ENCODE results near the gene CCND1.

The CCND1 gene

DNA sequence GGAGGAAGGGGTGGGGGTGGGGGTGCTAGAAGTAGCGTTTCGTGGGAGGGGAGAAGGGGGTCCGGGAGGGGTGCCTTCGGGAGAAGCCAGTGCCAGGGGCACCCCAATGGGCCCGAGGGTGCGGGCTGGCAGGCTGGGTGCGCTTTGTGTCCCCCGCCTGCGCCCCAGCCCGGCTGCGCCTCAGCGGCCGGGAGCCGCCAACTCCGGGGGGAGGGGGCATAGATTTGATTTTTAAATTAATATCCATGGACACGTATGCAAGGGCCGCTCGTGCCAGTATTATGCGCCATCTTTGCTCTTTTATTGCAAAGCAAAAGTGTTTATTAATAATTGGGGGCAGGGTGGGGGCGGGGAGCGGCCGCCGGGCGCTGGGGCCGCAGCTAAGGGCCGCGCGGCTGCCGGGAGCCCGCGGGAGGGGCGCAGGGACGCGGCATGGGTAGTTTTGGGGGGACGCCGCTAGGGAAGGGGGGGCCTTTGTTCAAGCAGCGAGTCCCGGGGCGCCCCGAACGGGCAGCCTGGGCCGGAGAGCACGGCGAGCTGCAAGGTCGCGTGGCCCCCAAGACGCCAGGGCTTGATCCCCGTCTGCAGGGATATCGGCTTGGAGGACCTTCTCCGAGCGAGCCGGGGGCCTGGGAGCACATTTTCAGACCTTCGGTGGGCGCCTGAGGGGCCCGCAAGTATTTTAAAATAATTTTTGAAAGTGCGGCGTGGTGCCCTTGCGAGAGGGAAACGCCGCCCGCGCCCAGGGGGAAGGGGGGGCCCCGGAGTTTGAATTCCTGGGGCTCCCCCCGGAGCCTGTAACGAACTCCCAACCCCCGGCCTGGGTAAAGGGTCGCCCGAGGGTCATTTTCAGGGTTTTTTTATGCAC is 959 bp downstream of the CCND1 start:
- no peak for DNase-seq

DNA sequence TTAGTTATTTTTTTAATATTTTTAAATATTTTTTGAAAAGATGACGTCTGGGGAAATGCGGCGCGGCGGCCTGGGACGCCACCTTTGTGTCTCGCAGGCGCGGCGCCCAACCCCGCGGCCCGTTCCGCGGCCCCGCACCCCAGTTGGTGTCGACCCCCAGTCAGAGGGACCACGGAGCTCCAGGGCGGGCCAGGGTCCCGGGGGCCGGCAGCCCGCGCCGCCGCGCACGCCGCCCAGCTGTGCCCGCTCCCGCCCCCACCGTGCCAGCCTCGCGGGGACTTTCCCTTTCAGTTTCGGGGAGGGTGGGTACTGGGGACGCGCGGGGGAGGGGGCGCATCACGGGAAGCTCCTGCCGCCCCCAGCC is 1.6 kb downstream of the CCND1 start:
- no peak for DNase-seq

DNA sequence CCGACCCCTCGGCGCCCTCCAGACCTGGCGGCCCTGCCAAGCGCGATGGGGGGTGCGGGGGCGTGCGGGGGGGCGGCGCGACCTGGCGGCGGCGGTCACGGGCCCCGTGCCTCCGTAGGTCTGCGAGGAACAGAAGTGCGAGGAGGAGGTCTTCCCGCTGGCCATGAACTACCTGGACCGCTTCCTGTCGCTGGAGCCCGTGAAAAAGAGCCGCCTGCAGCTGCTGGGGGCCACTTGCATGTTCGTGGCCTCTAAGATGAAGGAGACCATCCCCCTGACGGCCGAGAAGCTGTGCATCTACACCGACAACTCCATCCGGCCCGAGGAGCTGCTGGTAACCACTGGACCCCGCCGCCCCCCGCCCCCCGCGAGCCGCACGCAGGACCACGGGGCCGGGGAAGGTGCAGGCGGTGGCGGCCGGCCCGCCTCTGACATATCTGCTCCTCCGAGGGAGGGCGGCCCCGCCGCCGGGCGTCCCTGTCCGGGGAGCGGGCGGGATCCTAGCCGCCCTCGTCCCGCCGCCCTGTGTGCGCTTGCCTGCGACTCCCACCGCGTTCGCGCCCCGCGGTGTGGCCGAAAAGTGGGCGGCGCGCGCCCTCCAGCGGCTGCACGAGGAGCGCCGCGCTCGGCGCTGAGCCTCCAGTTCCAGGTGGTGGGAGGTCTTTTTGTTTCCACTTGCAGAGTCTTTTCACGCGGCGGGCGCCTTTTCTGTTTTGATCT is 2.1 kb downstream of the CCND1 start:
- no peak for DNase-seq

DNA sequence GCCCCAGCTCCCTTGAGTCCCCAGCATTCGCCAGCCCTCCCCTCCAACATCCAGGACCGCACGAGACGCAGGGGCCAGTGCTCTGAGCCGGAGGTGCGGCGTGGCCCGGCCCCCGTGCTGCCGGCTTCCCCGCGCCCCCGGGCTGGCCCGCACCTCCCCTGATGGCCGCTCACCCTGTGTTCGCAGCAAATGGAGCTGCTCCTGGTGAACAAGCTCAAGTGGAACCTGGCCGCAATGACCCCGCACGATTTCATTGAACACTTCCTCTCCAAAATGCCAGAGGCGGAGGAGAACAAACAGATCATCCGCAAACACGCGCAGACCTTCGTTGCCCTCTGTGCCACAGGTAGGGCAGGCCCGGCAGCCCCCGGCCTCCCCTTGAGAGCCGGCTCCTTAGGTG is 2.7 kb downstream of the CCND1 start:
- DNase-seq, result no peak

DNA sequence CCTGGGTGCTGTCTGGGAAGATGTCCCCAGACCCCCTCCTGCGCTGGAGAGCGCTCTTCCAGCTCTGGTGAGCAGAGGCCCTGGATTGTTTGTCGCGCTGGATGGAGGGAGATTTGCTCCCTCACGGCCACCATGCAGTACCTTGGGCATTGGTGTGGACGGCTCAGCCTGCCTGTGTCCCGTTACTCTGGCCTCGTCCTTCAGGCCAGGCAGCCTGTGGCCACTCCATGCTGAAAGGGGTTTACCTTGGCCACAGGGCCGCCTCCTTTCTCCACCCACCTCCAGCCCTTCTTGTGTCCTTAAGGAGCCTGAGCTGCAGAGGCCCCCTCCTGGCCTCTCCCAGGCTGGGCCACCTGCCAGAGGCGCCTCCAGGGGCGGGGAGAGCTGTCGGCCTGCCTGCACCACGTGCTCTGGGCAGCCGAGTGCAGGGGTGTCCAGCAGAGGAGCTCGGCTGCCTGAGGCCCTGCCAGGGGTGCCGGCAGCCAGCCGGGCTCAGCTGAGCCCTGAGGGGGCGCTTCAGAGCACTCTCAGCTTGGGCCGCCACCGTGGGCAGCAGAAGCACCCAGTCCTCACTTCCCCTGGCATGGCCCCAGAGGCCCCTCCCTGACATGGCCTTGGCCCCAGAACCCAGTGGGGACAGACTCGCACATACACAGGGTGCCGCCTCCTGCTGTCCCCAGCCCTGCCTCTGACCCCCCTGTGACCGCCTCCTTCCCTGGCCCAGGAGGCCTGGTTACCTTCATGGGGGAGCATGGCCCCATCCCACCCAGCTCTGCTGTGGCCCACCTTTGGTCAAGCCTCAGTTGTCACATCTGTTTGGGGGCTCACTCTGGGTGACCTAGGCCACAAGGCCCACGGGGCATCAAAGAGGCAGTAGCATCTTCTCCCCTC is 3.4 kb downstream of the CCND1 start:
- DNase-seq, result no peak

DNA sequence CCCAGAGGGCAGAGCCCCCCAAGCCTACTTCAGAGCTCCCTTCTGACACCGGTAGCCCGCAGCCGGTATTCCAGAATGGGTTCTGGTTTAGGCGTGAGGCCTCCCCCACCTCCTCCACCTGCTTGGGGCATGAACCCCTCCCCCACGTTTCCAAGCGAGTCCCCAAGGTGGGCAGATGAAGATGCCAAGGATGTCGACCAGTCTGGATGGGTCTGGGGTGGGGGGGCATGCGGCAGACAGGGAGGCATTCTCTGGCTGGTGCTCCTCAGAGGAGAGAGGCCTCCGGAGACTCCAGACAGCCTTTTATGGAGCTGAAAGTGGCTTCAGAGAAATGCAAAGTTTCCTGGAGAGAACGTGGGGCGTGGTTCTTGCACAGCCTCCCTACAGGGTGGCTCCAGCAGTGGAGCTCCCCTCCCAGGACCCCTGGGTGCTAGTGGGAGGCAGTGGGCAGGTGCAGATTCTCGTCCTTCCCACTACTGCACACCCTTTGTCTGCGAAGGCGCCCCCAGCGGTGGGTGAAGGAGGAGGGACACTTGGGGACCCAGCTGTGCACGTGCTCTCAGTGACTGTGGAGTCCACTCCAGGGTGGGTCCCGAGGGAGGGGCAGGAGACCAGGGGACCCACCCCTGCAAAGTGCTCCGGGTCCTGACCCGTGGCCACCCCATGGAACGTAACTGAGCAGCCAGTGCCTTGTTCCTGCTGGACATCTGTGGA is 4.2 kb downstream of the CCND1 start:
- DNase-seq, result no peak

DNA sequence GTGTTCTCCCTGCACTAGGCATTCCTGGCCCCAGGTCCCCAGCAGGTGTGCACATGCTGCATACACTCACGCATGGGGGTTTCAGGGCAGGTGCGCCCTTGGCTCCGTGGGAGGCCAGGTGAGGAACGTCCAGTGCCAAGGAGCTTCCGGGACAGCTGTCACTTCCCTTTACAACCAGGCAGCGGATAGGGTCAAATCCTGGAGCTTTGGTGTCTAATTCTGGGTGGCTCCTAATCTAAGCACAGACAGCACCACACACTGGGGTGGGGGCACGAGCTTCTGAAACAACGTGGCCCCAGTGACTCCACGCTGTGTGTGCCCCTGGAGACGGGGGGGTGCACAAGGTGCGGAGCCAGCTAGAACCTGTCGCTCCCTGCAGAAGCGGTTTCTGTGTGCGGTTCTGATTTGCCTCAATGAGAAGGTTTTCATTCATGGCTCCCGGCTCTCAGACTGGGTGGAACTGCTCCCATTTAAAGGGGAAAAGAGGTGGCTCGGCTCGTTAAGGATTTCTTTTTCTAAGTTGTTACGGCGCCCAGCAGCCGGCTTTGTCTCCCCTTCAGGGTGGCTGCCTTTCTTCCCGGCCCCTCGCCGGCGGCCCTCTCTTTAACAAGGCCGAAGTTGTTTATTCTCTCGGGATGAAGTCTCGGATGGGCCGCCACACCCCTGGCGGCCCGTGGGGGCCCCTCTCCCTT is 5.0 kb downstream of the CCND1 start:
- no peak for DNase-seq

DNA sequence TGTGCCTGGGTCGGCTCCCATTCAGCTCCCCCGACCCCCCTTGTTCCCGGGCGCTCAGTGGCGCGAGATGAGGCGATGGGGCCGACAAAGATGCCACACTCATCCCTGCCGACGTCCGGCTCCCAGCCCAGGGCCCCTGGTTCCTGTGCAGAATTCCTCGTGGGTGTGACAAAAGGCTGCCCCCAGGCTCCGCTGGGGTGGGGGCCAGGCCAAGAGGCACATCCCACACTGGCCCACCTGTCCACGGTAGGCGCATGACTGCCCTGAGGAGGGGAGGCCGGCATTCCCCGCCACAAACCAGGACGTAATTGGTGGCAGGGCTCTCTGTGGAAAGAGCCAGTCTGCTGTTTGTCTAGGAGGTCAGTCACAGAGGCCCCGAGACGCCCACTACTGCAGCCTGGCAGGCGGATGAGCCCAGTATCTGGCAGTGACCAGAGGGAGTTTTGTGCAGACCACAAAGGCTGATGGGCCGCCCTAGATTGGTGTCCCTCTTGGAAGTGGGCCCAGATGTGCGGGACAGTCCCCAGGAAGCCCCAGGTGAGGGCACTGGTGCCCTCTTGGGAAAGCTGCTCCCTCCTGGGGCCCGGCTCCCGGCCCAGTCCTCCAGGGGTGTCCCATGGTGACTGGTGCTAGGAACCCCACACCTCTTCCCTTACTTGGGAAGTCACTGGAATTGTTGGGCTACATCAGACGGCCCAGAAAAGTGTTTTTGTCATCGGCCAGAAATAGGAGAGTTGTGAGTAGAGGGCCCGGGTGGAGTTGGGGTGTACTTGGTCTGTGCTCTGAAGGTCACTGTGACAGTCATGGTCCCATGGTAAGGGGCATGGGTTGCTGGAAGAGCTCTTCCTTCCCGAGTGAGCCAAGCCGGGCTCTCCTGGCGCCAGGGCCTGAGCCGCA is 5.8 kb downstream of the CCND1 start:
- DNase-seq, result no peak

DNA sequence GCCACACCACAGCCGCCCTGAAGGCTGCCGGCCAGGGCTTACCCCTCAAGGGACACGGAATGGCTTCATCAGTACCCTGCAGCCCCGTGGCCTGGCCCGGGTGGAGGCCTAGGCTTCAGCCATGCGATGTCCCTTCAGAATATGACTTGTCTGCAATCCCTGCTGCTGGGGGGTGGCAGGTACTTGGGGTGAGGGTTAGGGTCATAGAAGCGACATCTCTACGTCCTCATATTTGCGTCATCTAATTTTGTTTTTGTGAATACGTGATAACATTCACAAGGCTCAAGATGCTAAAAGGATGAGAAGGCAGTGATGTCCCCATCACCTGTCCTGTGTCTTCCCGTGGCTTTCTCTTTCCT is 6.4 kb downstream of the CCND1 start:
- no peak for DNase-seq

DNA sequence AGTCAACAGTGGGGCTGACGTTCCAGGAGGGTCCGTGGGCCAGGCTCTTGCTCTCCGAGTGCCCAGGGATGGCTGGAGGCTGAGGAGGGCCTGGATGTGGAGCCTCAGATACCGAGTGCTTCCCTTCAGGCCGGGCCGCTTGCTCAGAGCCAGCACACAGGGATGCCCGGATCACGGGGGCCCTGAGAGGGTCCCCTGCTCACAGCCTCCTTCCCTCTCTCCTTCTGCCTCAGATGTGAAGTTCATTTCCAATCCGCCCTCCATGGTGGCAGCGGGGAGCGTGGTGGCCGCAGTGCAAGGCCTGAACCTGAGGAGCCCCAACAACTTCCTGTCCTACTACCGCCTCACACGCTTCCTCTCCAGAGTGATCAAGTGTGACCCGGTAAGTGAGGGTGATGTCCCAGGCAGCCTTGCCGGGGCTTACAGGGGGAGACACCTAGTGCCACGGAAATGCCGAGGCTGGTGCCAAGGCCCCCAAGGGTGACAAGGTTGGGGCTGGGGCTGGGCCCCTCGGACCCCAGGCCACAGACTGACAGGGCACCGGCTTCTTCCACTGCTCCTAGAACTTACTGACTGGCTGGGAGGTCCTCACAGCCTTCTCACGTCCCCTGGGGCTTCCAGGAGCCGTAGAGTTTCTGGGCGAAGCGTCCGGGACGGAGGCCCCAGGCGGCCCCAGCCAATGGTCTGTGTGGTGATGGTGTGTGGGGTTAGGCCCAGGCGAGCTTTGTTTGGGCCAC is 7.0 kb downstream of the CCND1 start:
- DNase-seq, result no peak

DNA sequence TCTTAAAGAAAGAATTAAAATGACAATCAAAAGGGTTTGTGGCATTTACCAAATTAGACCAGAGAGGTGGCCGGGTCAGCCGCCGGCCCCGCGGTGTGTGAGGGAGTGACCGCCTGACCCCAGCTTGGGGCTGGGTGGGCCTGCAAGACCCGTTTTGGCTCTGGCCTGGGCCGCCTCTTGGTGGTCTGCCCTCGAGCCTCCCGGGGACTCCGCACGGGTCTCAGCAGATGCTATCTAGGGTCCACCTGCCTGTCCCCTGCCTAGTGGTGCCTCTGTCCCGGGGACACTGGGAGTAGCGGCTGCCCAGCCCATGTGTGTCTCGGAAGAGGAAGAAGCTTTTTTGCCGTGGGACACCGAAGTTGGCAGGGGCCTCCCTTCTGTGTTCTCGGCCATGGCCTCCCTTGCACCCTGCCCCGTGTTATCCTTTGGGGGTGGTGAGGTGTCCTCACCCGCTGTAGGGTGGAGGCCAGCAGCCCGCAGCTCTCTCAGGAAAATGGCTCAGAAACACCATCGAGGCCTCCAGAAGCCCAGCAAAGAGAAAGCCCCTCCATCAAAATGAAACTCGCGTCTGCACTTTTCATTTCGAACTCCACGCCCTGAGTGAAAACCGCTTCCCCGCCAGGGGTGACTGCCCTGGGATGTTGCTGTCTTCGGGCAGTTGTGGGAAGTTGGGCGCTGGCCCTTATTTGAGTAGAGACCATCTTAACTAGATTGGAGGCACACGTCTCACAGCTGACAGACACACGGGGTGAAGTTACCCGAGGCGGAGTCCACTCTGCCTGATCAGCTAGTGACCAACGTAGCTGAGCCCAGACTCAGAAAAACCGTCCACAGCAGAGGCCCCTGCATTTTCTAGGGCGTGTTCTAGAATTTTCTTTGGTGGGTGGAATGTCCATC is 8.0 kb downstream of the CCND1 start:
- DNase-seq, result no peak

DNA sequence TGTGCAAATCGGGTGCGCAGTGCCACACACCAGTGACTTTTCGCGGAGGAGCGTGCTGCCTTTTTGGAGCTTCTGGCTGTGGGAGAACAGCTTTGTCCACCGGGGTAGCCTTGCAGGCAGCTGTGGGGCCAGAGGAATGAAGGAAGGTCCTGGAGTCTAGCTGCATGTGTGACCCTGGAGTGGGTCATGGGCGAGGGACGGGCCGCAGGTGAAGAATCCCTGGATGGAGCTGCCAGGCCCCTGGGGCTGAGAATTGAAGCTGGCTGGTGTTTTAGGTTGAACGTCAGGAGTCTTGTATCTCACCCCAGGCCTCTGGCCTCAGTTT is 8.6 kb downstream of the CCND1 start:
- DNase-seq, result no peak

DNA sequence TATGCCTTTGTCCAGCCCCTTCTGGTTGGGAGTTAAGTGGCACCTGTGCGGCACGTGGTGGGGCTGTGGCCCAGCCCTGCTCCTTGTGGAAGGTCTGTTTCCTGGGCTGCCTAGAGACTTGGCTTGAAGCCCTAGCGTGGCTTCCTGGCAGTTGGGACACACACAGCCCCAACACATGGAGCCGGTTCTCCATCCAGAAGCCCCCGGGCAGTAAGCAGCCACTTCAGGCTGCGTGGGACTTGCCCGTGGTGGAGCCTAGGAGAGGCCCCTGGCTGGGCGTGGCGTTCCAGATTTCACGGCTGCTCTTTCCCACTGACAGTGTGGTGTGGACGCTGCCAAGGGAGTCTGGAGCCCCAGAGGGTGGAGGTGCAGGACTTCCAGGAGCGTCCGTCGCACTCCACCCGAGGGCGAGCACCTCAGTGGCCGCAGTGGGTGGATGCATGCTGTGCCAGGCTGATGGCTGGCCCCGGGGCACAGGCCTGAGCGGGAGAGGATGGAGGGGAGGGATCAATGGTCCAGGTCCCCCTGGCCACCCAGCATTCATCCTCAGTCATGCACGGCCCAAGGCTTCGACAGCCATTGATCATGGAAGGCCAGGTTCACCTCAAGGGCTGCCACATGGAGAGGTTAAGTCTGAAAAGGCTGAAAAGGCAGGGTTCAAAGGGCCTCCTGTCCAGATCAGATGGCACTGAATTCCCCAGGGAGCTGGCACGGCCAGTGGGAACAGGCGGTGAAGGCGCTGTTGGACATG is 9.3 kb downstream of the CCND1 start:
- DNase-seq, result no peak

DNA sequence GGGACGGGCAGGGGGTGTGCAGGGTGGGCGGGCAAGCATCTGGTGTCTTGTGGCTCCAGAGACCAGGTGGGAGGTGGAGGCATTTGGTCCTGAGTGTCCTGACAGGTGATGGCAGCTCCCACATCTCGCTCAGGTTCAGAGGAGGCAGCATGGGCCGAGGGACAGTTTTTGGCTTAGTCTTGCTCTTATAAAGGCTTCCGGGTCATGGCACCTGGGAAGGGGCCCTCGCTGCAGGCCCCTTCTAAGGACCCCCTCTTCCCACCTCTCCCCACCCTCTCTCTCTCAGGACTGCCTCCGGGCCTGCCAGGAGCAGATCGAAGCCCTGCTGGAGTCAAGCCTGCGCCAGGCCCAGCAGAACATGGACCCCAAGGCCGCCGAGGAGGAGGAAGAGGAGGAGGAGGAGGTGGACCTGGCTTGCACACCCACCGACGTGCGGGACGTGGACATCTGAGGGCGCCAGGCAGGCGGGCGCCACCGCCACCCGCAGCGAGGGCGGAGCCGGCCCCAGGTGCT is 9.9 kb downstream of the CCND1 start:
- DNase-seq, result no peak

DNA sequence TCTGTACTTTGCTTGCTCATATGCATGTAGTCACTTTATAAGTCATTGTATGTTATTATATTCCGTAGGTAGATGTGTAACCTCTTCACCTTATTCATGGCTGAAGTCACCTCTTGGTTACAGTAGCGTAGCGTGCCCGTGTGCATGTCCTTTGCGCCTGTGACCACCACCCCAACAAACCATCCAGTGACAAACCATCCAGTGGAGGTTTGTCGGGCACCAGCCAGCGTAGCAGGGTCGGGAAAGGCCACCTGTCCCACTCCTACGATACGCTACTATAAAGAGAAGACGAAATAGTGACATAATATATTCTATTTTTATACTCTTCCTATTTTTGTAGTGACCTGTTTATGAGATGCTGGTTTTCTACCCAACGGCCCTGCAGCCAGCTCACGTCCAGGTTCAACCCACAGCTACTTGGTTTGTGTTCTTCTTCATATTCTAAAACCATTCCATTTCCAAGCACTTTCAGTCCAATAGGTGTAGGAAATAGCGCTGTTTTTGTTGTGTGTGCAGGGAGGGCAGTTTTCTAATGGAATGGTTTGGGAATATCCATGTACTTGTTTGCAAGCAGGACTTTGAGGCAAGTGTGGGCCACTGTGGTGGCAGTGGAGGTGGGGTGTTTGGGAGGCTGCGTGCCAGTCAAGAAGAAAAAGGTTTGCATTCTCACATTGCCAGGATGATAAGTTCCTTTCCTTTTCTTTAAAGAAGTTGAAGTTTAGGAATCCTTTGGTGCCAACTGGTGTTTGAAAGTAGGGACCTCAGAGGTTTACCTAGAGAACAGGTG is 11.1 kb downstream of the CCND1 start:
- DNase-seq, result no peak

DNA sequence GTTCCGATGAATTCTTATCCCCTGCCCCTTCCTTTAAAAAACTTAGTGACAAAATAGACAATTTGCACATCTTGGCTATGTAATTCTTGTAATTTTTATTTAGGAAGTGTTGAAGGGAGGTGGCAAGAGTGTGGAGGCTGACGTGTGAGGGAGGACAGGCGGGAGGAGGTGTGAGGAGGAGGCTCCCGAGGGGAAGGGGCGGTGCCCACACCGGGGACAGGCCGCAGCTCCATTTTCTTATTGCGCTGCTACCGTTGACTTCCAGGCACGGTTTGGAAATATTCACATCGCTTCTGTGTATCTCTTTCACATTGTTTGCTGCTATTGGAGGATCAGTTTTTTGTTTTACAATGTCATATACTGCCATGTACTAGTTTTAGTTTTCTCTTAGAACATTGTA is 12.0 kb downstream of the CCND1 start:
- no peak for DNase-seq

DNA sequence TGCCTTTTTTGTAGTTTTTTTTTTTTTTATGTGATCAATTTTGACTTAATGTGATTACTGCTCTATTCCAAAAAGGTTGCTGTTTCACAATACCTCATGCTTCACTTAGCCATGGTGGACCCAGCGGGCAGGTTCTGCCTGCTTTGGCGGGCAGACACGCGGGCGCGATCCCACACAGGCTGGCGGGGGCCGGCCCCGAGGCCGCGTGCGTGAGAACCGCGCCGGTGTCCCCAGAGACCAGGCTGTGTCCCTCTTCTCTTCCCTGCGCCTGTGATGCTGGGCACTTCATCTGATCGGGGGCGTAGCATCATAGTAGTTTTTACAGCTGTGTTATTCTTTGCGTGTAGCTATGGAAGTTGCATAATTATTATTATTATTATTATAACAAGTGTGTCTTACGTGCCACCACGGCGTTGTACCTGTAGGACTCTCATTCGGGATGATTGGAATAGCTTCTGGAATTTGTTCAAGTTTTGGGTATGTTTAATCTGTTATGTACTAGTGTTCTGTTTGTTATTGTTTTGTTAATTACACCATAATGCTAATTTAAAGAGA is 12.5 kb downstream of the CCND1 start:
- DNase-seq, result no peak

Data from NCI-H1694 (cell line).